HepG2 (cell line): ENCODE measurements around the gene RHBDL1. TPM values are rescaled to one million over a fixed set of nuclear protein-coding genes. Genes with fewer than 3 reads are reported as not detected.

Experiments
- GLI4 ChIP-seq: sonication (generic); formaldehyde crosslinking; IDR thresholded peaks from 2 replicates; pipeline ENCODE4 v1.5.1; 2020; ENCODE audit warnings: missing genetic modification reagents, mild to moderate bottlenecking, moderate library complexity, borderline replicate concordance
- HDAC1 ChIP-seq: sonication (generic); formaldehyde crosslinking; IDR thresholded peaks from 2 replicates; pipeline ENCODE4 v1.5.1; 2020; ENCODE audit warnings: mild to moderate bottlenecking, missing genetic modification reagents
- MXI1 ChIP-seq: IDR thresholded peaks from 3 replicates; pipeline ENCODE4 v1.6.1; 2012; ENCODE audit warnings: low read depth, low read length, inconsistent platforms, borderline replicate concordance
- NR2C2 ChIP-seq: sonication (generic); formaldehyde crosslinking; IDR thresholded peaks from 2 replicates; pipeline ENCODE4 v1.4.0; 2020; ENCODE audit warnings: missing genetic modification reagents, mild to moderate bottlenecking, moderate library complexity, borderline replicate concordance
- PRDM4 ChIP-seq: sonication (generic); formaldehyde crosslinking; IDR thresholded peaks from 2 replicates; pipeline ENCODE4 v1.9.0; 2021; ENCODE audit warnings: missing genetic modification reagents, borderline replicate concordance
- TP53 ChIP-seq: sonication (generic); formaldehyde crosslinking; conservative IDR thresholded peaks from 2 replicates; pipeline ENCODE4 v1.4.0; 2020; ENCODE audit warnings: missing genetic modification reagents
- ZFP36L2 ChIP-seq: sonication (generic); formaldehyde crosslinking; IDR thresholded peaks from 2 replicates; pipeline ENCODE4 v1.4.0; 2020; ENCODE audit warnings: missing genetic modification reagents
- ZHX1 ChIP-seq: sonication (generic); formaldehyde crosslinking; IDR thresholded peaks from 2 replicates; pipeline ENCODE4 v1.8.1; 2022; ENCODE audit warnings: low read depth, mild to moderate bottlenecking, missing genetic modification reagents
- ZNF224 ChIP-seq: sonication (generic); formaldehyde crosslinking; IDR thresholded peaks from 2 replicates; pipeline ENCODE4 v1.5.0; 2020; ENCODE audit warnings: mild to moderate bottlenecking, missing genetic modification reagents
- ZNF468 ChIP-seq: sonication (generic); formaldehyde crosslinking; IDR thresholded peaks from 2 replicates; pipeline ENCODE4 v1.8.0; 2022; ENCODE audit warnings: mild to moderate bottlenecking, moderate library complexity, missing genetic modification reagents
- polyA plus RNA-seq, 8 experiments: library from polyadenylated mRNA; depleted of rRNA in 3 of 8; stranded (reverse) in 7 of 8; unstranded in 1 of 8; fragments of >200 nt; fragmentation: Illumina TruSeq in 4 of 8; extraction: Trizol in 4 of 8; gene quantifications; 2 replicates each; pipeline versions ENCODE4 v1.2.1 to v1.2.3, GENCODE V29; 2011 to 2016; ENCODE audit warnings: low read depth in 4 of 8, missing spikeins in 1 of 8, mixed read lengths in 1 of 8; ENCODE audit not compliant: insufficient read depth in 1 of 8
- total RNA-seq, 5 experiments: library from RNA; depleted of rRNA; stranded (reverse); fragments of >200 nt; fragmentation: Illumina TruSeq; extraction: Trizol; gene quantifications; 2 replicates each; pipeline ENCODE4 v1.2.3, GENCODE V29; 2016; ENCODE audit warnings: low read depth in 1 of 5
- TF ChIP-seq, protein P1 (sequence below): sonication (generic); formaldehyde crosslinking; IDR thresholded peaks from 2 replicates; pipeline ENCODE4 v1.4.0; 2020; ENCODE audit warnings: mild to moderate bottlenecking, missing genetic modification reagents
- TF ChIP-seq, protein P2 (sequence below): sonication (generic); formaldehyde crosslinking; conservative IDR thresholded peaks from 2 replicates; pipeline ENCODE4 v1.8.0; 2022; ENCODE audit warnings: mild to moderate bottlenecking, moderate library complexity, missing genetic modification reagents
- TF ChIP-seq, protein P3 (sequence below): IDR thresholded peaks from 2 replicates; pipeline ENCODE4 v1.6.1; 2018; ENCODE audit warnings: missing genetic modification reagents, mild to moderate bottlenecking, missing compliant biosample characterization

Gene RHBDL1
- total and polyA plus RNA-seq, 2 of the 13 experiments (the other 11 are each of a cell fraction or from before 2014, with no cell fraction given), result 1.8 to 3.8 TPM

- 0 out of 2 replicates have a peak, but pooled peaks have one; percentile 39 for TF ChIP-seq NR2C2 (CRISPR knock-in tag)
- TF ChIP-seq ZNF468 (CRISPR knock-in tag), result no peak
- TF ChIP-seq, protein P1, sequence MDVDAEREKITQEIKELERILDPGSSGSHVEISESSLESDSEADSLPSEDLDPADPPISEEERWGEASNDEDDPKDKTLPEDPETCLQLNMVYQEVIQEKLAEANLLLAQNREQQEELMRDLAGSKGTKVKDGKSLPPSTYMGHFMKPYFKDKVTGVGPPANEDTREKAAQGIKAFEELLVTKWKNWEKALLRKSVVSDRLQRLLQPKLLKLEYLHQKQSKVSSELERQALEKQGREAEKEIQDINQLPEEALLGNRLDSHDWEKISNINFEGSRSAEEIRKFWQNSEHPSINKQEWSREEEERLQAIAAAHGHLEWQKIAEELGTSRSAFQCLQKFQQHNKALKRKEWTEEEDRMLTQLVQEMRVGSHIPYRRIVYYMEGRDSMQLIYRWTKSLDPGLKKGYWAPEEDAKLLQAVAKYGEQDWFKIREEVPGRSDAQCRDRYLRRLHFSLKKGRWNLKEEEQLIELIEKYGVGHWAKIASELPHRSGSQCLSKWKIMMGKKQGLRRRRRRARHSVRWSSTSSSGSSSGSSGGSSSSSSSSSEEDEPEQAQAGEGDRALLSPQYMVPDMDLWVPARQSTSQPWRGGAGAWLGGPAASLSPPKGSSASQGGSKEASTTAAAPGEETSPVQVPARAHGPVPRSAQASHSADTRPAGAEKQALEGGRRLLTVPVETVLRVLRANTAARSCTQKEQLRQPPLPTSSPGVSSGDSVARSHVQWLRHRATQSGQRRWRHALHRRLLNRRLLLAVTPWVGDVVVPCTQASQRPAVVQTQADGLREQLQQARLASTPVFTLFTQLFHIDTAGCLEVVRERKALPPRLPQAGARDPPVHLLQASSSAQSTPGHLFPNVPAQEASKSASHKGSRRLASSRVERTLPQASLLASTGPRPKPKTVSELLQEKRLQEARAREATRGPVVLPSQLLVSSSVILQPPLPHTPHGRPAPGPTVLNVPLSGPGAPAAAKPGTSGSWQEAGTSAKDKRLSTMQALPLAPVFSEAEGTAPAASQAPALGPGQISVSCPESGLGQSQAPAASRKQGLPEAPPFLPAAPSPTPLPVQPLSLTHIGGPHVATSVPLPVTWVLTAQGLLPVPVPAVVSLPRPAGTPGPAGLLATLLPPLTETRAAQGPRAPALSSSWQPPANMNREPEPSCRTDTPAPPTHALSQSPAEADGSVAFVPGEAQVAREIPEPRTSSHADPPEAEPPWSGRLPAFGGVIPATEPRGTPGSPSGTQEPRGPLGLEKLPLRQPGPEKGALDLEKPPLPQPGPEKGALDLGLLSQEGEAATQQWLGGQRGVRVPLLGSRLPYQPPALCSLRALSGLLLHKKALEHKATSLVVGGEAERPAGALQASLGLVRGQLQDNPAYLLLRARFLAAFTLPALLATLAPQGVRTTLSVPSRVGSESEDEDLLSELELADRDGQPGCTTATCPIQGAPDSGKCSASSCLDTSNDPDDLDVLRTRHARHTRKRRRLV (CRISPR knock-in tag), result no peak; the same call in 1 of the 2 replicates
- no peak for TF ChIP-seq ZHX1 (CRISPR knock-in tag)
- peak; percentile 73; the same call in 1 of the 2 replicates for TF ChIP-seq TP53 (CRISPR knock-in tag)
- TF ChIP-seq, protein P2, sequence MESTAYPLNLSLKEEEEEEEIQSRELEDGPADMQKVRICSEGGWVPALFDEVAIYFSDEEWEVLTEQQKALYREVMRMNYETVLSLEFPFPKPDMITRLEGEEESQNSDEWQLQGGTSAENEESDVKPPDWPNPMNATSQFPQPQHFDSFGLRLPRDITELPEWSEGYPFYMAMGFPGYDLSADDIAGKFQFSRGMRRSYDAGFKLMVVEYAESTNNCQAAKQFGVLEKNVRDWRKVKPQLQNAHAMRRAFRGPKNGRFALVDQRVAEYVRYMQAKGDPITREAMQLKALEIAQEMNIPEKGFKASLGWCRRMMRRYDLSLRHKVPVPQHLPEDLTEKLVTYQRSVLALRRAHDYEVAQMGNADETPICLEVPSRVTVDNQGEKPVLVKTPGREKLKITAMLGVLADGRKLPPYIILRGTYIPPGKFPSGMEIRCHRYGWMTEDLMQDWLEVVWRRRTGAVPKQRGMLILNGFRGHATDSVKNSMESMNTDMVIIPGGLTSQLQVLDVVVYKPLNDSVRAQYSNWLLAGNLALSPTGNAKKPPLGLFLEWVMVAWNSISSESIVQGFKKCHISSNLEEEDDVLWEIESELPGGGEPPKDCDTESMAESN (CRISPR knock-in tag), result no peak; the same call in 1 of the 2 replicates
- TF ChIP-seq HDAC1, result peak; percentile 53
- no peak for TF ChIP-seq GLI4 (CRISPR knock-in tag)
- TF ChIP-seq MXI1, result no peak
- TF ChIP-seq, protein P3, sequence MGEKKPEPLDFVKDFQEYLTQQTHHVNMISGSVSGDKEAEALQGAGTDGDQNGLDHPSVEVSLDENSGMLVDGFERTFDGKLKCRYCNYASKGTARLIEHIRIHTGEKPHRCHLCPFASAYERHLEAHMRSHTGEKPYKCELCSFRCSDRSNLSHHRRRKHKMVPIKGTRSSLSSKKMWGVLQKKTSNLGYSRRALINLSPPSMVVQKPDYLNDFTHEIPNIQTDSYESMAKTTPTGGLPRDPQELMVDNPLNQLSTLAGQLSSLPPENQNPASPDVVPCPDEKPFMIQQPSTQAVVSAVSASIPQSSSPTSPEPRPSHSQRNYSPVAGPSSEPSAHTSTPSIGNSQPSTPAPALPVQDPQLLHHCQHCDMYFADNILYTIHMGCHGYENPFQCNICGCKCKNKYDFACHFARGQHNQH (CRISPR knock-in tag), result no peak
- no peak for TF ChIP-seq ZNF224 (CRISPR knock-in tag)
- no peak for TF ChIP-seq ZFP36L2 (CRISPR knock-in tag)
- TF ChIP-seq PRDM4 (CRISPR knock-in tag), result no peak
Observed at GRCh38 chr16:630249-630814, 45.1 kb upstream of the RHBDL1 start (continued).
